Cardiac muscle cell (in vitro differentiated cells and primary cell): ENCODE results near the gene NLRP8. TPM values are rescaled to one million over a fixed set of nuclear protein-coding genes. Genes with fewer than 3 reads are reported as not detected.
"Not testable (repeated sequence)": the region's sequence is repeated elsewhere in the genome, so short reads cannot be mapped to it uniquely, and the experiment has no call there.

Experiments used
- DNase-seq, 2 donors: peaks; one replicate each; pipeline versions ENCODE4 v3.0.0 to v3.0.0-alpha.2; 2010 to 2017; ENCODE audit warnings: low read depth in 1 of 2, low spot score in 1 of 2
- H3K27ac ChIP-seq: fragments of 200-600 bp; sonication (generic); 2 replicates; pipeline ENCODE4 v1.5.1; 2016
- H3K27me3 ChIP-seq: fragments of 200-600 bp; sonication (generic); 2 replicates; pipeline ENCODE4 v1.6.0; 2016; ENCODE audit warnings: control low read depth
- H3K36me3 ChIP-seq: fragments of 200-600 bp; sonication (generic); 2 replicates; pipeline ENCODE4 v1.5.1; 2016; ENCODE audit warnings: control low read depth
- H3K4me1 ChIP-seq: fragments of 200-600 bp; sonication (generic); 2 replicates; pipeline ENCODE4 v1.8.1; 2017; ENCODE audit warnings: low read depth, mild to moderate bottlenecking, mixed run types
- H3K4me3 ChIP-seq: fragments of 200-600 bp; sonication (generic); 2 replicates; pipeline ENCODE4 v1.5.1; 2016; ENCODE audit warnings: mild to moderate bottlenecking
- H3K9me3 ChIP-seq: fragments of 200-600 bp; sonication (generic); 2 replicates; pipeline ENCODE4 v1.5.1; 2017; ENCODE audit warnings: low read depth, mild to moderate bottlenecking, control low read depth
- polyA plus RNA-seq: library from polyadenylated mRNA; unstranded; fragments of >200 nt; fragmentation: Nextera tagmentation; extraction: Ambion mirVana; gene quantifications from 2 replicates; pipeline ENCODE4 v1.2.1, GENCODE V29; 2016
- total RNA-seq: library from RNA; depleted of rRNA; stranded (reverse); fragments of >200 nt; gene quantifications from 2 replicates; pipeline ENCODE4 v1.2.3, GENCODE V29; 2016
- TF ChIP-seq, protein P1 (sequence below): IDR thresholded peaks from 2 replicates; pipeline ENCODE4 v1.5.1; 2012; ENCODE audit warnings: low read depth, mild to moderate bottlenecking, low read length

Gene NLRP8
- total and polyA plus RNA-seq, 2 experiments from 2014 or later = not detected

DNA sequence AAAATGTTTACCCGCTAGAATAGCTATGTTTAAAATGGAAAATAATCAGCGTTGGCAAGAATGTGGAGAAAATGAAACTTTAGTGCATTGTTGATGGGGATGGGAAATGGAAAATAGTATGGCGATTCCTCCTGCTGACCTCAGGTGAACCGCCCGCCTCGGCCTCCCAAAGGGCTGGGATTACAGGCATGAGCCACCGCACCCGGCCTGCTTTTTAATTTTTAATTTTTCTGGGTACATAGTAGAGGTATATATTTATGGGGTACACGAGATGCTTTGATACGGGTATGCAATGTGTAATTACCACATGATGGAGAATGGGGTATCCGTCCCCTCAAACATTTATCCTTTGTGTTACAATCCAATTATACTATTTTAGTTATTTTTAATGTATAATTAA lies 7.3 kb upstream of the NLRP8 start:
- TF ChIP-seq, protein P1, sequence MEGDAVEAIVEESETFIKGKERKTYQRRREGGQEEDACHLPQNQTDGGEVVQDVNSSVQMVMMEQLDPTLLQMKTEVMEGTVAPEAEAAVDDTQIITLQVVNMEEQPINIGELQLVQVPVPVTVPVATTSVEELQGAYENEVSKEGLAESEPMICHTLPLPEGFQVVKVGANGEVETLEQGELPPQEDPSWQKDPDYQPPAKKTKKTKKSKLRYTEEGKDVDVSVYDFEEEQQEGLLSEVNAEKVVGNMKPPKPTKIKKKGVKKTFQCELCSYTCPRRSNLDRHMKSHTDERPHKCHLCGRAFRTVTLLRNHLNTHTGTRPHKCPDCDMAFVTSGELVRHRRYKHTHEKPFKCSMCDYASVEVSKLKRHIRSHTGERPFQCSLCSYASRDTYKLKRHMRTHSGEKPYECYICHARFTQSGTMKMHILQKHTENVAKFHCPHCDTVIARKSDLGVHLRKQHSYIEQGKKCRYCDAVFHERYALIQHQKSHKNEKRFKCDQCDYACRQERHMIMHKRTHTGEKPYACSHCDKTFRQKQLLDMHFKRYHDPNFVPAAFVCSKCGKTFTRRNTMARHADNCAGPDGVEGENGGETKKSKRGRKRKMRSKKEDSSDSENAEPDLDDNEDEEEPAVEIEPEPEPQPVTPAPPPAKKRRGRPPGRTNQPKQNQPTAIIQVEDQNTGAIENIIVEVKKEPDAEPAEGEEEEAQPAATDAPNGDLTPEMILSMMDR = no peak
- Histone ChIP-seq H3K4me1 (no peaks in the 10 kb centered on the region), H3K4me3 (no peak overlapping the region), H3K27ac (no peak overlapping the region), H3K27me3 (no peaks in the 10 kb centered on the region), H3K36me3 (no peaks in the 10 kb centered on the region), H3K9me3 (no peaks in the 10 kb centered on the region)
- no peak for DNase-seq

DNA sequence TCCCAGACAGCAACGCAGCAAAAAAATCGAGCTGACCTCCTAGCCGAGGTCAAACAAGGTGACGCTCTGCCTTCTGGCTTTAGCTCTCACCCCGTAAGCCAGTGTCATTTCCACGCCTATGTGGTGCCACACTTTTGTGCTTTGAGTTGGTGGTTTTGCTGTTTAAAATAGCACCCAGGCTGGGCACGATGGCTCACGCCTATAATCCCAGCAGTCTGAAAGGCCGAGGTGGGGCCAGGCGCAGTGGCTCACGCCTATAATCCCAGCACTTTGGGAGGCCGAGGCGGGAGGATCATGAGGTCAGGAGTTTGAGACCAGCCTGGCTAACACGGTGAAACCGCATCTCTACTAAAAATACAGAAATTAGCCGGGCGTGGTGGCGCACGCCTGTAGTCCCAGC lies 2.9 kb downstream of the NLRP8 start:
- not testable (repeated sequence) for DNase-seq, H3K9me3 ChIP-seq, H3K4me1 ChIP-seq, H3K27ac ChIP-seq, H3K36me3 ChIP-seq, H3K4me3 ChIP-seq, H3K27me3 ChIP-seq

DNA sequence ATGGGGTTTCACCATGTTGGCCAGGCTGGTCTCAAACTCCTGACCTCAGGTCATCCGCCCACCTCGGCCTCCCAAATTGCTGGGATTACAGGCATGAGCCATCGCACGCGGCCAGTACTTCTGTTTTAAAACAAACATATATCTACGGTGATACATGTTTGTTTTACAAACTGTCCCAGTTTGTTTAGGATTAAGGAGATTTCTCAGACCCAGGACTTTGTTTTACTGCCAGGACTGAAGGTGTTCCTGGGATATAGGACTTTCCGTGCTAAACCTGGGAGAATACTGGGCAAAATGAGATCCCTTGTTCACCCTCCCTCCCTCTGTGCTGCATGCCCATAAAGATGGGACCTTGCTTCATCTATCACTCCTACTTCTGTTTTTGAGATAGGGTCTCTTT lies 8.8 kb downstream of the NLRP8 start:
- Histone ChIP-seq H3K36me3 (no peaks in the 10 kb centered on the region), H3K9me3 (no peaks in the 10 kb centered on the region), H3K4me3 (no peak overlapping the region), H3K4me1 (no peaks in the 10 kb centered on the region), H3K27me3 (no peaks in the 10 kb centered on the region), H3K27ac (no peak overlapping the region)
- TF ChIP-seq, protein P1 = no peak
- DNase-seq = no peak

DNA sequence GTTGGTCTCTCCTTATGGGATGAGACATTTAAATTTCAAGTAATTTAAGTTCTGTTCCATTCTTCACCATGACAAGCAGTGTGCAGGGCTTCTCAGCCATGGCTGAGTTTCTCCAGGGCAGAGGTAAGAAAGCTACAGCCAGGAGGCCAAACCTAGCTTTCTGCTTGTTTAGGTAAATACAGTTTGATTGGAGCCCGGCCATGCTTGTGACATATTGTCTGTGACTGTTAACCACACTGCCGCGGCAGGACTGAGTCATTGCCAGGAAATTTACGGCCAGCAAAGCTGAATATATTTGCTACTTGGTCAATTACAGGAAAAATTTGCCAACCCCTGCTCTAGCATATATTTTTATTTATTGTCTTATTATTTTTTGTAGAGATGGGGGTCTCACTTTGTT lies 10.7 kb downstream of the NLRP8 start:
- Histone ChIP-seq H3K4me3 (no peak overlapping the region), H3K36me3 (no peaks in the 10 kb centered on the region), H3K9me3 (no peaks in the 10 kb centered on the region), H3K27ac (no peak overlapping the region), H3K4me1 (no peaks in the 10 kb centered on the region), H3K27me3 (no peaks in the 10 kb centered on the region)
- TF ChIP-seq, protein P1 = no peak
- DNase-seq = no peak

DNA sequence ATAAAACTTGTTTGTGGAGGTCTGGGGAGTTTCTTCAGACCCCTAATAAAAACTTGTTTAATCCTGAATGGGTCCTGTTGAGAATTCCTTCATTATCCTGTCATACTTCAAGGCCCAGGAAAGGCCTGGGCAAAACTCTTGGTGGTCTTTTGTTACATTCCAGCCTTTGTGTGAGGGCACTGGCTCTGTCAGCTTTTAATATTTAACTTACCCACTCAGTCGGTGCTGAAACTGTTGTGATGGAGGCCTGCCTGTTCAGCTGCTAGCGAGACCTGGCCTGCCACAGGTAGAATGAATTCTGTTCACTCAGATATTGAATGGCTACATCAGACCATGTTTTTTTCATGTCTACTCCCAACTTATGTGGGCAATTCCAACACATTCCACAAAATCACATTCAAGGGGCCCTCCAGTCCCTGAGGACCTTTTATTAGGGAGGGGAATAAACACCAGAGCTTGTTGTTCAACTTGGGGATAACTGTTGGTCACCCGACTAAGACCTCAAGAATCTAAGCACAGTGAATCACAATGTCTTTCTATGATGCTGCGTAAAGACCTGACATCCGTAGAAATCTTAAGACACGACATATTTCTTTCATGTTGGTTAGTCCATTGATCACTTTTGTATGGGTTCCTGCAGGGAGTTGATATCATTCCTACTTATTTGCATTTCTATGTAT lies 12.5 kb downstream of the NLRP8 start:
- H3K27ac ChIP-seq = no peak overlapping the region
- H3K9me3 ChIP-seq = no peaks in the 10 kb centered on the region
- TF ChIP-seq, protein P1 = no peak
- H3K4me3 ChIP-seq = no peak overlapping the region
- DNase-seq = no peak
- H3K27me3 ChIP-seq = no peaks in the 10 kb centered on the region
- H3K4me1 ChIP-seq = no peaks in the 10 kb centered on the region
- H3K36me3 ChIP-seq = no peaks in the 10 kb centered on the region

DNA sequence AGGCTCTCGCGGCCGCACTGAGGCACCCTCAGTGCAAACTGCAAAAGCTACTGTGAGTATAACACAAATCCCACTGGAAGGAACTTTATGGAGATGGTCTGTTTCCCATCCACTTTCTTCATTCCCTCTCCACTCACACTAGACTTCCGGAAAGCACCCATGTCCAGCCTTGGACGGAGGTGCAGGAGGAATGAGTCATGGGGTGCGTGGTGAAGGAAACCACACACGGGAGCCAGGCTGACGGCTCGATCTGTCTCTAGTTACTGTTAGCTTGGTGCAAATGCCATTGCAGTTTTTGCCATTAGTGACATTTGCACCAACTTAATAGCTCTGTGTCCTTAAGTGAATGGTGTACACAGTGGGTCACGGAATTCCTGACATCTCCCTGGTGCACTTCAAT lies 14.6 kb downstream of the NLRP8 start:
- Histone ChIP-seq H3K4me3 (no peak overlapping the region), H3K36me3 (no peaks in the 10 kb centered on the region), H3K27ac (no peak overlapping the region), H3K9me3 (peaks cover 3% of the 10 kb centered on the region), H3K4me1 (no peaks in the 10 kb centered on the region), H3K27me3 (no peaks in the 10 kb centered on the region)
- TF ChIP-seq, protein P1 = no peak
- DNase-seq = no peak
